ENCODE measurements around the gene KLHL6.
"Not testable (repeated sequence)": the region's sequence is repeated elsewhere in the genome, so short reads cannot be mapped to it uniquely, and the experiment has no call there.

KLHL6 gene

GRCh38 chr3:183555541-183556081 lies at the start of gene KLHL6:
Gene KLHL6 (minus strand): TSS chr3:183555706. CDS start chr3:183555653, 53 bp downstream.
- DNase-seq: peak; percentile 81

GRCh38 chr3:183597959-183598358 lies 42.5 kb upstream of the KLHL6 start:
- no peak for DNase-seq

GRCh38 chr3:183594636-183595035 lies 39.1 kb upstream of the KLHL6 start:
- no peak for DNase-seq

GRCh38 chr3:183592821-183593220 lies 37.3 kb upstream of the KLHL6 start:
- no peak for DNase-seq

GRCh38 chr3:183591881-183592521 lies 36.5 kb upstream of the KLHL6 start:
- DNase-seq: no peak

GRCh38 chr3:183590442-183590841 lies 34.9 kb upstream of the KLHL6 start:
- DNase-seq: no peak

GRCh38 chr3:183587336-183587735 lies 31.8 kb upstream of the KLHL6 start:
- DNase-seq: no peak

GRCh38 chr3:183586477-183586876 lies 31.0 kb upstream of the KLHL6 start:
- DNase-seq: no peak

- no peak for DNase-seq
These were observed 29.4 kb upstream of the KLHL6 start for GRCh38 chr3:183584914-183585280.

GRCh38 chr3:183584246-183584913 lies 28.9 kb upstream of the KLHL6 start:
- DNase-seq: no peak

GRCh38 chr3:183583331-183584245 lies 28.1 kb upstream of the KLHL6 start:
- DNase-seq: no peak

- no peak for DNase-seq
These were observed 26.7 kb upstream of the KLHL6 start for GRCh38 chr3:183582161-183582560.

- DNase-seq: no peak
These were observed 26.1 kb upstream of the KLHL6 start for GRCh38 chr3:183581496-183582155.

GRCh38 chr3:183579967-183580900 lies 24.7 kb upstream of the KLHL6 start:
- DNase-seq: no peak

- DNase-seq: no peak
These were observed 22.7 kb upstream of the KLHL6 start for GRCh38 chr3:183578179-183578578.

GRCh38 chr3:183577346-183577745 lies 21.8 kb upstream of the KLHL6 start:
- no peak for DNase-seq

- DNase-seq: no peak
These were observed 21.1 kb upstream of the KLHL6 start for GRCh38 chr3:183576487-183577107.

- no peak for DNase-seq
These were observed 17.4 kb upstream of the KLHL6 start for GRCh38 chr3:183572935-183573334.

GRCh38 chr3:183570191-183570590 lies 14.7 kb upstream of the KLHL6 start:
- not testable (repeated sequence) for DNase-seq

GRCh38 chr3:183566880-183567279 lies 11.4 kb upstream of the KLHL6 start:
- DNase-seq: no peak

GRCh38 chr3:183564046-183564445 lies 8.5 kb upstream of the KLHL6 start:
- no peak for DNase-seq

Data from stimulated activated CD8-positive, alpha-beta memory T cell treated with anti-CD3 and anti-CD28 coated beads, Interleukin-4, amount 100 ng/mL, for 48 hours (primary cell).